DND-41 (cell line): Measurements from ENCODE around the gene LRRN4CL.

Experiments used
- ATAC-seq: fragments of 200-7000 bp; cut with Tn5 transposase; 3 replicates; pipeline ENCODE4 v1.9.1; 2021; ENCODE audit warnings: low read depth; ENCODE audit not compliant: insufficient read depth
- DNase-seq: peaks from one replicate; pipeline ENCODE4 v3.0.0-alpha.2; 2020
- H2AFZ ChIP-seq: 2 replicates; pipeline ENCODE4 v1.6.0; 2012; ENCODE audit warnings: low read depth, low read length
- H3K27ac ChIP-seq: 2 replicates; pipeline ENCODE4 v1.5.1; 2012; ENCODE audit warnings: low read length, inconsistent platforms
- H3K27me3 ChIP-seq: fragments of 200-600 bp; sonication (generic); 2 replicates; pipeline ENCODE4 v1.6.0; 2012; ENCODE audit warnings: low read length, mild to moderate bottlenecking, inconsistent platforms; ENCODE audit not compliant: insufficient read depth, poor library complexity
- H3K36me3 ChIP-seq: 2 replicates; pipeline ENCODE4 v1.5.1; 2012; ENCODE audit warnings: low read length, inconsistent platforms; ENCODE audit not compliant: insufficient read depth
- H3K4me1 ChIP-seq: 2 replicates; pipeline ENCODE4 v1.5.1; 2012; ENCODE audit warnings: mild to moderate bottlenecking, low read length; ENCODE audit not compliant: insufficient read depth
- H3K4me2 ChIP-seq: 2 replicates; pipeline ENCODE4 v1.6.0; 2012; ENCODE audit warnings: mild to moderate bottlenecking, moderate library complexity, low read length, inconsistent platforms; ENCODE audit not compliant: insufficient read depth
- H3K4me3 ChIP-seq, 2 experiments: fragments of 200-600 bp in 1 of 2; shearing (Covaris generic) in 1 of 2; 2 replicates each; pipeline ENCODE4 v1.5.1; 2012 to 2016; ENCODE audit warnings: inconsistent platforms in 2 of 2, low read length in 2 of 2, mild to moderate bottlenecking in 2 of 2, low read depth in 1 of 2, moderate library complexity in 1 of 2
- H3K79me2 ChIP-seq: 2 replicates; pipeline ENCODE4 v1.6.0; 2012; ENCODE audit warnings: low read length, inconsistent platforms; ENCODE audit not compliant: insufficient read depth
- H3K9ac ChIP-seq: 2 replicates; pipeline ENCODE4 v1.6.0; 2012; ENCODE audit warnings: low read depth, mild to moderate bottlenecking, inconsistent platforms, low read length, moderate library complexity
- H3K9me3 ChIP-seq: 2 replicates; pipeline ENCODE4 v1.5.1; 2012; ENCODE audit warnings: low read length, moderate library complexity, mild to moderate bottlenecking, inconsistent platforms; ENCODE audit not compliant: insufficient read depth, severe bottlenecking
- H4K20me1 ChIP-seq: 2 replicates; pipeline ENCODE4 v1.6.0; 2012; ENCODE audit warnings: low read length; ENCODE audit not compliant: insufficient read depth
- EZH2 ChIP-seq: IDR thresholded peaks from 3 replicates; pipeline ENCODE4 v1.6.1; 2012; ENCODE audit warnings: borderline replicate concordance, low read depth, mild to moderate bottlenecking, moderate library complexity, low read length, inconsistent platforms; ENCODE audit not compliant: severe bottlenecking
- TF ChIP-seq, protein P1 (sequence below): IDR thresholded peaks from 2 replicates; pipeline ENCODE4 v1.5.1; 2012; ENCODE audit warnings: borderline replicate concordance, low read length, moderate library complexity, mild to moderate bottlenecking; ENCODE audit not compliant: poor library complexity, severe bottlenecking; ENCODE audit errors: extremely low read depth

Gene LRRN4CL

DNA sequence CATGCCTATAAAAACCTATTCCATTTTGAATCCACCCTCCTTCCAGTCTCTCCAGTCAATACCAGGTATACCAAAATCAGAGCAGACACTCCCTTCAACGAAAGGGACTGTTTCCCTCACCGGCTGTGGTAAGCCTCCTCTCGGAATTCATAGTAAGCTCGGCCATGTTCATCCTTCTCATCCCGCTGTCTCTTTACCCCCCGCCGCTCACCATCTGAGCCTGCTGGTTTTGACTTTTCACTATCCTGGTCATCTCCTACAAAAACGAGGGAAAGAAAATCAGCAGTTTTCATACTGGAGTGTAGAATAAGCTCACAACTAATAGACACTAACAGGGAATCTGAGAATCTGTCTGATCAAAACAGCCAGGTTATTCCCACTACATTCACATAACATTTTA, 34.8 kb upstream of the LRRN4CL start:
- DNase-seq (no peak), ATAC-seq (no peak)
- no peak overlapping the region for H2AFZ ChIP-seq
- peaks cover 40% of the 10 kb centered on the region for H3K4me1 ChIP-seq
- H3K36me3 ChIP-seq, result peaks cover 73% of the 10 kb centered on the region
- peak overlapping the region; percentile 90 for H3K4me2 ChIP-seq
- no peak overlapping the region; the same call in 1 of the 2 replicates for H3K27ac ChIP-seq
- TF ChIP-seq EZH2, result no peak
- TF ChIP-seq, protein P1, sequence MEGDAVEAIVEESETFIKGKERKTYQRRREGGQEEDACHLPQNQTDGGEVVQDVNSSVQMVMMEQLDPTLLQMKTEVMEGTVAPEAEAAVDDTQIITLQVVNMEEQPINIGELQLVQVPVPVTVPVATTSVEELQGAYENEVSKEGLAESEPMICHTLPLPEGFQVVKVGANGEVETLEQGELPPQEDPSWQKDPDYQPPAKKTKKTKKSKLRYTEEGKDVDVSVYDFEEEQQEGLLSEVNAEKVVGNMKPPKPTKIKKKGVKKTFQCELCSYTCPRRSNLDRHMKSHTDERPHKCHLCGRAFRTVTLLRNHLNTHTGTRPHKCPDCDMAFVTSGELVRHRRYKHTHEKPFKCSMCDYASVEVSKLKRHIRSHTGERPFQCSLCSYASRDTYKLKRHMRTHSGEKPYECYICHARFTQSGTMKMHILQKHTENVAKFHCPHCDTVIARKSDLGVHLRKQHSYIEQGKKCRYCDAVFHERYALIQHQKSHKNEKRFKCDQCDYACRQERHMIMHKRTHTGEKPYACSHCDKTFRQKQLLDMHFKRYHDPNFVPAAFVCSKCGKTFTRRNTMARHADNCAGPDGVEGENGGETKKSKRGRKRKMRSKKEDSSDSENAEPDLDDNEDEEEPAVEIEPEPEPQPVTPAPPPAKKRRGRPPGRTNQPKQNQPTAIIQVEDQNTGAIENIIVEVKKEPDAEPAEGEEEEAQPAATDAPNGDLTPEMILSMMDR, result no peak
- H3K9me3 ChIP-seq, result no peaks in the 10 kb centered on the region
- H4K20me1 ChIP-seq, result peaks cover 37% of the 10 kb centered on the region
- peak overlapping the region; percentile 74 to 93; a peak in 3 of 4 replicates for H3K4me3 ChIP-seq
- H3K79me2 ChIP-seq, result peaks cover 88% of the 10 kb centered on the region
- H3K9ac ChIP-seq, result peak overlapping the region; percentile 94
- no peaks in the 10 kb centered on the region for H3K27me3 ChIP-seq

DNA sequence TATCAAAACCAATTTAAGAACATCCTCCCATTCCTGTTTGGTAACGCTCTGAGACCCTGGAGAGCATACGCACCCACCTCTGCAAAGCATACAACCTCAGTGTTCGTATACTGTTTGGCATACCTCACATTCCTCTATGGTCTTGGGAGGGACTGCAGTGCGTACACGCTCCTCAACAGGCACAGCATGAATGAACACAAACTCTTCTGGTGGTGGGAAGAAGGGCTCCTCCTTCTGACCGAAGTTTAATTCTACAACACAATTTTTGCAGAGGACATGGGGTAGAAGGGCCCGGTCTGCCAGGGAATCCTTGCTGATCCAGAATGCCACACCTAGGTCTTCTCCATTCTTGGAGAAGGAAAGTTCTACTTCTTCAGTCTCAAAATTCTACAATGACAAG, 32.7 kb upstream of the LRRN4CL start:
- H3K4me3 ChIP-seq, result no peak overlapping the region
- peaks cover 37% of the 10 kb centered on the region for H4K20me1 ChIP-seq
- H3K9me3 ChIP-seq, result no peaks in the 10 kb centered on the region
- peaks cover 94% of the 10 kb centered on the region for H3K36me3 ChIP-seq
- no peak for TF ChIP-seq EZH2
- TF ChIP-seq, protein P1, result peak; percentile 30
- no peak overlapping the region for H3K9ac ChIP-seq
- no peak overlapping the region for H2AFZ ChIP-seq
- no peak overlapping the region for H3K27ac ChIP-seq
- no peak for DNase-seq
- no peak for ATAC-seq
- peaks cover 97% of the 10 kb centered on the region for H3K79me2 ChIP-seq
- H3K4me2 ChIP-seq, result peak overlapping the region; percentile 13; the same call in 1 of the 2 replicates
- peaks cover 49% of the 10 kb centered on the region for H3K4me1 ChIP-seq
- no peaks in the 10 kb centered on the region for H3K27me3 ChIP-seq

DNA sequence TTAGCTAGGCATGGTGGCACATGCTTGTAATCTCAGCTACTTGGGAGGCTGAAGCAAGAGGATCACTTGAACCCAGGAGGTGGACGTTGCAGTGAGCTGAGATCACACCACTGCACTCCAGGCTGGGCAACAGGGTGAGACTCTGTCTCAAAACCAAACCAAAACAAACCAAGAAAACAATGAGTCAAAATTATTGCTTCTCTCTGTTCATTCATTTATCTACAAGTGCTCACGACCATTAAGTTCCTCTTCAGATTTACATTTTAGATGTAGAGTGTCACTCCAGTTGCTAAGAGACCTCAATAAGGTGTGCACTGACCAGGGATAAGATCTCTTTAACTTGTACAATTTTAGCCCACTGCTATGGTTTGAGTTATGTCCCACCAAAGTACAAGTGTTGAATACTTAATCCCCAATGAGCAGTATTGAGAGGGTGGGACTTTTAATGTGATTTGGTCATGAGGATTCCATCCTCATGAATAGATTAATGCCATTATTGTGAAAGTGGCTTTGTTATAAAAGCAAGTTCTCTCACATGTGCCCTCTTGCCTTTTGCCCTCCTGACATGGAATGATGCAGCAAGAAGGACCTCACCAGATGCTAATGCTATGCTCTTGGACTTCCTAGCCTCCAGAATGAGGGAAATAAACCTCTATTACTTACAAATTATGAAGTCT, 30.1 kb upstream of the LRRN4CL start:
- no peak for ATAC-seq
- TF ChIP-seq, protein P1, result no peak
- TF ChIP-seq EZH2, result no peak
- Histone ChIP-seq H3K36me3 (peaks cover 98% of the 10 kb centered on the region), H3K27ac (no peak overlapping the region), H3K4me1 (peaks cover 36% of the 10 kb centered on the region), H3K9me3 (no peaks in the 10 kb centered on the region), H3K9ac (no peak overlapping the region), H3K79me2 (peaks cover 96% of the 10 kb centered on the region), H3K27me3 (no peaks in the 10 kb centered on the region), H2AFZ (no peak overlapping the region), H3K4me2 (no peak overlapping the region), H4K20me1 (peaks cover 16% of the 10 kb centered on the region; the same call in 1 of the 2 replicates), H3K4me3 (no peak overlapping the region)
- no peak for DNase-seq
